Prostate gland (tissue), 2 donors: ENCODE data around the gene TMTC2.

Experiments
- CTCF ChIP-seq, 4 experiments: fragments of 200-600 bp in 2 of 4; fragments of 450-650 bp in 2 of 4; sonication (generic) in 2 of 4; IDR thresholded peaks; 1 replicate in 3 of 4; 2 replicates in 1 of 4; pipeline ENCODE4 v1.5.1; 2016 to 2019; ENCODE audit warnings: antibody characterized with exemption in 4 of 4, mild to moderate bottlenecking in 2 of 4, moderate library complexity in 2 of 4
- POLR2A ChIP-seq: fragments of 450-650 bp; IDR thresholded peaks from one replicate; pipeline ENCODE4 v1.6.1; 2016; ENCODE audit warnings: antibody characterized with exemption, mild to moderate bottlenecking
- POLR2AphosphoS5 ChIP-seq: sonication (generic); formaldehyde crosslinking; IDR thresholded peaks from one replicate; pipeline ENCODE4 v1.6.1; 2017; ENCODE audit warnings: antibody characterized with exemption

- TF ChIP-seq POLR2AphosphoS5 (no peak), CTCF (IDR thresholded peaks at IDR 0.05) (no peak), POLR2A (no peak)
Measured at GRCh38 chr12:83172441-83172840, 485.7 kb downstream of the TMTC2 start.
